Gastroesophageal sphincter (tissue), 3 donors: ENCODE results near the gene CNTNAP2.
"Not testable (repeated sequence)": the region's sequence is repeated elsewhere in the genome, so short reads cannot be mapped to it uniquely, and the experiment has no call there.

Experiments used
- POLR2A ChIP-seq, 2 donors: fragments of 450-650 bp; IDR thresholded peaks; one replicate each; pipeline ENCODE4 v1.6.1; 2017; ENCODE audit warnings: antibody characterized with exemption in 2 of 2, mild to moderate bottlenecking in 2 of 2, moderate library complexity in 1 of 2
- TF ChIP-seq, protein P1 (sequence below), 4 experiments: fragments of 200-600 bp in 2 of 4; fragments of 450-650 bp in 2 of 4; sonication (generic) in 1 of 4; IDR thresholded peaks; one replicate each; pipeline ENCODE4 v1.5.1; 2017 to 2019; ENCODE audit warnings: antibody characterized with exemption in 4 of 4, mild to moderate bottlenecking in 2 of 4, moderate library complexity in 2 of 4

DNA sequence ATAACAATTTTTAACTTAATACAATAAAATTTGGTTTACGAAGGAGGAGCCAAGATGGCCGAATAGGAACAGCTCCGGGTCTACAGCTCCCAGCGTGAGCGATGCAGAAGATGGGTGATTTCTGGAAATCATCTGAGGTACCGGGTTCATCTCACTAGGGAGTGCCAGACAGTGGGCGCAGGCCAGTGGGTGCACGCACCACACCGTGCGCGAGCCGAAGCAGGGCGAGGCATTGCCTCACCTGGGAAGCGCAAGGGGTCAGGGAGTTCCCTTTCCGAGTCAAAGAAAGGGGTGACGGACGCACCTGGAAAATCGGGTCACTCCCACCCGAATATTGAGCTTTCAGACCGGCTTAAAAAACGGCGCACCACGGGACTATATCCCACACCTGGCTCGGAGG, 789.1 kb downstream of the CNTNAP2 start:
- TF ChIP-seq POLR2A (IDR thresholded peaks at IDR 0.05) = not testable (repeated sequence)
- TF ChIP-seq, protein P1, sequence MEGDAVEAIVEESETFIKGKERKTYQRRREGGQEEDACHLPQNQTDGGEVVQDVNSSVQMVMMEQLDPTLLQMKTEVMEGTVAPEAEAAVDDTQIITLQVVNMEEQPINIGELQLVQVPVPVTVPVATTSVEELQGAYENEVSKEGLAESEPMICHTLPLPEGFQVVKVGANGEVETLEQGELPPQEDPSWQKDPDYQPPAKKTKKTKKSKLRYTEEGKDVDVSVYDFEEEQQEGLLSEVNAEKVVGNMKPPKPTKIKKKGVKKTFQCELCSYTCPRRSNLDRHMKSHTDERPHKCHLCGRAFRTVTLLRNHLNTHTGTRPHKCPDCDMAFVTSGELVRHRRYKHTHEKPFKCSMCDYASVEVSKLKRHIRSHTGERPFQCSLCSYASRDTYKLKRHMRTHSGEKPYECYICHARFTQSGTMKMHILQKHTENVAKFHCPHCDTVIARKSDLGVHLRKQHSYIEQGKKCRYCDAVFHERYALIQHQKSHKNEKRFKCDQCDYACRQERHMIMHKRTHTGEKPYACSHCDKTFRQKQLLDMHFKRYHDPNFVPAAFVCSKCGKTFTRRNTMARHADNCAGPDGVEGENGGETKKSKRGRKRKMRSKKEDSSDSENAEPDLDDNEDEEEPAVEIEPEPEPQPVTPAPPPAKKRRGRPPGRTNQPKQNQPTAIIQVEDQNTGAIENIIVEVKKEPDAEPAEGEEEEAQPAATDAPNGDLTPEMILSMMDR (IDR thresholded peaks at IDR 0.05) = not testable (repeated sequence)
